22Rv1 (cell line): Measurements from ENCODE around the gene ZNF813.
A peak's percentile ranks its signal among the peaks of the same experiment; 100 is the strongest.

Experiments
- H3K27ac ChIP-seq: fragments of 450-650 bp; 2 replicates; pipeline ENCODE4 v1.5.1; 2017
- CTCF ChIP-seq: fragments of 450-650 bp; IDR thresholded peaks from 2 replicates; pipeline ENCODE4 v1.5.1; 2017; ENCODE audit warnings: mild to moderate bottlenecking
- ZFX ChIP-seq: fragments of 450-650 bp; IDR thresholded peaks from 2 replicates; pipeline ENCODE4 v1.6.1; 2017; ENCODE audit warnings: antibody characterized with exemption, borderline replicate concordance

Gene ZNF813

DNA sequence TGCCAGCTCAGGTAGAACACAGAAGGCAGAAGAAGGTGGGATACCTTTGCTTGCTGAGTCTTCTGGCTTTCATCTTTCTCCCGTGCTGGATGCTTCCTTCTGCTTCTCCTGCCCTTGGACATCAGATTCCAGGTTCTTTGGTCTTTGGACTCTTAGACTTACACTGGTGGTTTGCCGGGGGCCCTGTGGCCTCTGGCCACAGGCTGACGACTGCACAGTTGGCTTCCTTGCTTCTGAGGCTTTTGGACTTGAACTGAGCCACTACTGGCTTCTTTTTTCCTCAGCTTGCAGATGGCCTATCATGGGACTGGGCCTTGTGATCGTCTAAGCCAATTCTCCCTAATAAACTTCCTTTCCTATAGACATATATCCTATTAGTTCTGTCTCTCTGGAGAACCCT, 50.6 kb downstream of the ZNF813 start:
- no peak overlapping the region for H3K27ac ChIP-seq
- TF ChIP-seq CTCF (no peak), ZFX (no peak)

GRCh38 chr19:53518716-53519115, 51.2 kb downstream of the ZNF813 start:
- H3K27ac ChIP-seq: no peak overlapping the region
- no peak for TF ChIP-seq CTCF
- no peak for TF ChIP-seq ZFX

GRCh38 chr19:53519446-53519845, 51.9 kb downstream of the ZNF813 start:
- H3K27ac ChIP-seq: no peak overlapping the region
- TF ChIP-seq ZFX (no peak), CTCF (no peak)

DNA sequence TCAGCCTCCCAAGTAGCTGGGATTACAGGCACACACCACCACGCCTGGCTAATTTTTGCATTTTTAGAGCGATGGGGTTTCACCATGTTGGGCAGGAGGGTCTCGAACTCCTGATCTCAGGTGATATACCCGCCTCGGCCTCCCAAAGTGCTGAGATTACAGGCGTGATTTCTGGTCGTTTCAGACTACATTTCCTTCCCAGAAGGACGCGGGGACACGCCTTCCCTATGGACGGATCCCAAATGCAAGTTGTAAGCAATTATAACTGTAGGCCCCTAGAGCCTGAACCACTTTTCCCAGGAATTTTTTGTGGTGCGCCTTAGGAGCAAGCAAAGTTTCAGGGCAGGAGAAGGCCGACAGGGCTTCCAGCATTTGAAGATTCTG, 52.6 kb downstream of the ZNF813 start:
- peak overlapping the region; percentile 89 for H3K27ac ChIP-seq
- TF ChIP-seq CTCF: no peak
- TF ChIP-seq ZFX: no peak

- no peak for TF ChIP-seq CTCF
- no peak for TF ChIP-seq ZFX
- H3K27ac ChIP-seq: peak overlapping the region; percentile 89
These were observed 53.2 kb downstream of the ZNF813 start for GRCh38 chr19:53520547-53521372.

GRCh38 chr19:53521373-53522202, 54.1 kb downstream of the ZNF813 start:
- TF ChIP-seq ZFX: no peak
- TF ChIP-seq CTCF: no peak
- peak overlapping the region; percentile 89 for H3K27ac ChIP-seq

DNA sequence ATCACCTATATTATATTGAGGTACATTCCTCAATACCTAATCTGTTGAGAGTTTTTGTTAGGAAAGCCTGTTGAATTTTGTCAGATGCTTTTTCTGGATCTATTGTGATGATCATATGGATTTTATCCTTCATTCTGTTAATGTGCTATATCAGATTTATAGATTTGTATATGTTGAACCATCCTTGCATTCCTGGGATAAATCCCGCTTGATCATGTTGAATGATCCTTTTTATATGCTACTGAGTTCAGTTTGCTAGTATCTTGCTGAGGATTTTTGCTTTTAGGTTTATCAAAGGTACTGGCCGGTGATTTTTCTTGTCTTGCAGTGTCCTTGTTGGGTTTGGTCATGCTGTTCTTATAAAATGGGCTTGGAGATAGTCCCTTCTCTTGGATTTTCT, 58.4 kb downstream of the ZNF813 start:
- no peak overlapping the region for H3K27ac ChIP-seq
- TF ChIP-seq ZFX (no peak), CTCF (no peak)
